ENCODE measurements around the gene NODAL.

- no peak for TF ChIP-seq EZH2 (IDR thresholded peaks at IDR 0.05; ENCODE audit: low read depth)
- TF ChIP-seq CTCF (conservative IDR thresholded peaks at IDR 0.05), result no peak
Measured at GRCh38 chr10:70455213-70455630, 13.7 kb upstream of the NODAL start.
